ENCODE data around the gene CDKAL1.

Gene CDKAL1

GRCh38 chr6:21228411-21228810 lies 694.2 kb downstream of the CDKAL1 start:
- DNase-seq = no peak

- peak in 1 of 2 donors; percentile 25 for DNase-seq
Observed at GRCh38 chr6:21228876-21229460, 694.7 kb downstream of the CDKAL1 start.

- DNase-seq = no peak
Observed at GRCh38 chr6:21230536-21230935, 696.3 kb downstream of the CDKAL1 start.

GRCh38 chr6:21235162-21235561 lies 700.9 kb downstream of the CDKAL1 start:
- no peak for DNase-seq

- no peak for DNase-seq
Observed at GRCh38 chr6:21238208-21238607, 704.0 kb downstream of the CDKAL1 start.

GRCh38 chr6:21240709-21241108 lies 706.5 kb downstream of the CDKAL1 start:
- DNase-seq = no peak

- no peak for DNase-seq
Observed at GRCh38 chr6:21241231-21242130, 707.2 kb downstream of the CDKAL1 start.

- DNase-seq = no peak
Observed at GRCh38 chr6:21244897-21245470, 710.7 kb downstream of the CDKAL1 start.

GRCh38 chr6:21245488-21245887 lies 711.2 kb downstream of the CDKAL1 start:
- DNase-seq = no peak

GRCh38 chr6:21246075-21246474 lies 711.8 kb downstream of the CDKAL1 start:
- DNase-seq = no peak

GRCh38 chr6:21254460-21254859 lies 720.2 kb downstream of the CDKAL1 start:
- DNase-seq = peak in 1 of 2 donors; percentile 3

- no peak for DNase-seq
Observed at GRCh38 chr6:21256197-21256596, 721.9 kb downstream of the CDKAL1 start.

- no peak for DNase-seq
Observed at GRCh38 chr6:21257125-21257524, 722.9 kb downstream of the CDKAL1 start.

- DNase-seq = no peak
Observed at GRCh38 chr6:21258665-21259064, 724.4 kb downstream of the CDKAL1 start.

- DNase-seq = no peak
Observed at GRCh38 chr6:21259660-21260059, 725.4 kb downstream of the CDKAL1 start.

- no peak for DNase-seq
Observed at GRCh38 chr6:21262504-21262903, 728.2 kb downstream of the CDKAL1 start.

- no peak for DNase-seq
Observed at GRCh38 chr6:21263531-21264287, 729.5 kb downstream of the CDKAL1 start.

- DNase-seq = no peak
Observed at GRCh38 chr6:21264288-21265033, 730.2 kb downstream of the CDKAL1 start.

- no peak for DNase-seq
Observed at GRCh38 chr6:21265034-21265729, 730.9 kb downstream of the CDKAL1 start.

- DNase-seq = no peak
Observed at GRCh38 chr6:21265730-21266044, 731.4 kb downstream of the CDKAL1 start.

- no peak for DNase-seq
Observed at GRCh38 chr6:21270636-21271201, 736.5 kb downstream of the CDKAL1 start.
